Activated CD8-positive, alpha-beta memory T cell treated with anti-CD3 and anti-CD28 coated beads for 48 hours (primary cell): ENCODE results near the gene PSMC3IP.
A peak's percentile ranks its signal among the peaks of the same experiment; 100 is the strongest.
"Not testable (repeated sequence)": the region's sequence is repeated elsewhere in the genome, so short reads cannot be mapped to it uniquely, and the experiment has no call there.

Source experiments
- DNase-seq, 3 experiments: peaks; one replicate each; pipeline ENCODE4 v3.0.0-alpha.2; 2020; ENCODE audit warnings: low read depth in 2 of 3, low spot score in 2 of 3

PSMC3IP gene

GRCh38 chr17:42577532-42578281 lies at the start of gene PSMC3IP:
PSMC3IP (minus strand) TSS chr17:42577729; CDS start chr17:42577686, 43 bp downstream.
- peak; percentile 83 to 93 (median 88) for DNase-seq

- DNase-seq = no peak
Observed at GRCh38 chr17:42623732-42624596, 46.4 kb upstream of the PSMC3IP start.

GRCh38 chr17:42623271-42623670 lies 45.7 kb upstream of the PSMC3IP start:
- DNase-seq = no peak

- not testable (repeated sequence) for DNase-seq
Observed at GRCh38 chr17:42621987-42622386, 44.5 kb upstream of the PSMC3IP start.

- DNase-seq = no peak
Observed at GRCh38 chr17:42618442-42619150, 41.1 kb upstream of the PSMC3IP start.

GRCh38 chr17:42617956-42618431 lies 40.5 kb upstream of the PSMC3IP start:
- no peak for DNase-seq

GRCh38 chr17:42613699-42614295 lies 36.3 kb upstream of the PSMC3IP start:
- DNase-seq = no peak

- no peak for DNase-seq
Observed at GRCh38 chr17:42612013-42612412, 34.5 kb upstream of the PSMC3IP start.

- DNase-seq = peak in 1 of 3 experiments; percentile 17
Observed at GRCh38 chr17:42609814-42610801, 32.6 kb upstream of the PSMC3IP start.

GRCh38 chr17:42609182-42609813 lies 31.8 kb upstream of the PSMC3IP start, which contains the start of the genes RETREG3 and TUBG1:
RETREG3 (minus strand) TSS chr17:42609374; CDS start chr17:42609324, 50 bp downstream.
TUBG1 (plus strand) TSS chr17:42609683; CDS start chr17:42609738, 55 bp downstream.
- peak; percentile 86 to 100 (median 95) for DNase-seq

GRCh38 chr17:42608305-42609181 lies 31.0 kb upstream of the PSMC3IP start:
- no peak for DNase-seq

GRCh38 chr17:42607769-42608168 lies 30.2 kb upstream of the PSMC3IP start:
- no peak for DNase-seq

GRCh38 chr17:42603318-42603717 lies 25.8 kb upstream of the PSMC3IP start:
- no peak for DNase-seq

- DNase-seq = no peak
Observed at GRCh38 chr17:42598905-42599304, 21.4 kb upstream of the PSMC3IP start.

- DNase-seq = no peak
Observed at GRCh38 chr17:42596386-42596785, 18.9 kb upstream of the PSMC3IP start.

GRCh38 chr17:42591411-42591810 lies 13.9 kb upstream of the PSMC3IP start:
- no peak for DNase-seq

GRCh38 chr17:42590886-42591285 lies 13.4 kb upstream of the PSMC3IP start:
- no peak for DNase-seq
